ENCODE results near the gene BMPR1A.

GRCh38 chr10:86775056-86775869 is 18.8 kb downstream of the BMPR1A start:
- no peak for TF ChIP-seq POLR2AphosphoS5 (IDR thresholded peaks at IDR 0.05; ENCODE audit: low read depth)
- no peak for TF ChIP-seq CTCF (IDR thresholded peaks at IDR 0.05; ENCODE audit: insufficient read depth, low read length)
